ENCODE data around the gene ZNF805.
"Not testable (repeated sequence)": the region's sequence is repeated elsewhere in the genome, so short reads cannot be mapped to it uniquely, and the experiment has no call there.

ZNF805 gene

GRCh38 chr19:57269515-57270250, 29.3 kb downstream of the ZNF805 start:
- Histone ChIP-seq H3K79me1 (ENCODE audit: low read length) (no peaks in the 10 kb centered on the region), H3K9ac (ENCODE audit: low read length) (no peak overlapping the region), H3K27me3 (ENCODE audit: insufficient read depth, low read length, poor library complexity) (no peaks in the 10 kb centered on the region), H2BK5ac (ENCODE audit: low read length) (no peak overlapping the region), H3K27ac (ENCODE audit: low read depth, low read length) (no peak overlapping the region), H2BK120ac (ENCODE audit: low read depth, low read length) (no peak overlapping the region), H3K23ac (ENCODE audit: low read length) (no peak overlapping the region), H3K4me3 (ENCODE audit: low read length) (no peak overlapping the region), H3K79me2 (ENCODE audit: control insufficient read depth, insufficient read depth, low read length) (no peaks in the 10 kb centered on the region), H2BK15ac (replicated peaks; ENCODE audit: low read depth) (no peak overlapping the region), H3K18ac (ENCODE audit: low read length) (no peak overlapping the region), H3K4me2 (ENCODE audit: low read length) (no peak overlapping the region), H3K36me3 (ENCODE audit: control insufficient read depth, insufficient read depth, low read length) (no peaks in the 10 kb centered on the region), H4K8ac (ENCODE audit: low read depth, low read length) (no peak overlapping the region), H3K4ac (ENCODE audit: low read depth, low read length) (no peak overlapping the region), H4K5ac (ENCODE audit: low read length) (no peak overlapping the region), H2AK5ac (ENCODE audit: low read length) (no peak overlapping the region), H3K56ac (ENCODE audit: low read length) (no peak overlapping the region), H3K4me1 (ENCODE audit: control insufficient read depth, low read depth, low read length) (no peaks in the 10 kb centered on the region)
- DNase-seq = no peak
- no CpG with 5 or more reads among the region's 4 CpGs for WGBS (ENCODE audit: extremely low coverage, insufficient coverage, low lambda C conversion rate)

- H2BK15ac ChIP-seq (replicated peaks; ENCODE audit: low read depth) = no peak overlapping the region
- H4K5ac ChIP-seq (ENCODE audit: low read length) = no peak overlapping the region
- H2AK5ac ChIP-seq (ENCODE audit: low read length) = no peak overlapping the region
- H3K56ac ChIP-seq (ENCODE audit: low read length) = no peak overlapping the region
- H4K8ac ChIP-seq (ENCODE audit: low read depth, low read length) = no peak overlapping the region
- H3K27ac ChIP-seq (ENCODE audit: low read depth, low read length) = no peak overlapping the region
- H3K4ac ChIP-seq (ENCODE audit: low read depth, low read length) = no peak overlapping the region
- H3K4me1 ChIP-seq (ENCODE audit: control insufficient read depth, low read depth, low read length) = no peaks in the 10 kb centered on the region
- no peak overlapping the region for H3K4me3 ChIP-seq (ENCODE audit: low read length)
- WGBS (ENCODE audit: extremely low coverage, insufficient coverage, low lambda C conversion rate) = no CpG with 5 or more reads among the region's 8 CpGs
- H3K4me2 ChIP-seq (ENCODE audit: low read length) = no peak overlapping the region
- no peak for DNase-seq
- H3K23ac ChIP-seq (ENCODE audit: low read length) = no peak overlapping the region
- H2BK5ac ChIP-seq (ENCODE audit: low read length) = no peak overlapping the region
- H3K79me2 ChIP-seq (ENCODE audit: control insufficient read depth, insufficient read depth, low read length) = no peaks in the 10 kb centered on the region
- no peaks in the 10 kb centered on the region for H3K27me3 ChIP-seq (ENCODE audit: insufficient read depth, low read length, poor library complexity)
- no peaks in the 10 kb centered on the region for H3K79me1 ChIP-seq (ENCODE audit: low read length)
- no peak overlapping the region for H2BK120ac ChIP-seq (ENCODE audit: low read depth, low read length)
- H3K9ac ChIP-seq (ENCODE audit: low read length) = no peak overlapping the region
- H3K18ac ChIP-seq (ENCODE audit: low read length) = no peak overlapping the region
- no peaks in the 10 kb centered on the region for H3K36me3 ChIP-seq (ENCODE audit: control insufficient read depth, insufficient read depth, low read length)
These were observed 30.8 kb downstream of the ZNF805 start for GRCh38 chr19:57271280-57271679.

- no peak overlapping the region for H3K18ac ChIP-seq (ENCODE audit: low read length)
- no peaks in the 10 kb centered on the region for H3K79me2 ChIP-seq (ENCODE audit: control insufficient read depth, insufficient read depth, low read length)
- no peak overlapping the region for H2BK120ac ChIP-seq (ENCODE audit: low read depth, low read length)
- no peaks in the 10 kb centered on the region for H3K27me3 ChIP-seq (ENCODE audit: insufficient read depth, low read length, poor library complexity)
- H3K23ac ChIP-seq (ENCODE audit: low read length) = no peak overlapping the region
- no peak overlapping the region for H3K4me2 ChIP-seq (ENCODE audit: low read length)
- H4K8ac ChIP-seq (ENCODE audit: low read depth, low read length) = no peak overlapping the region
- H3K27ac ChIP-seq (ENCODE audit: low read depth, low read length) = no peak overlapping the region
- H3K4me3 ChIP-seq (ENCODE audit: low read length) = no peak overlapping the region
- no peak overlapping the region for H3K9ac ChIP-seq (ENCODE audit: low read length)
- no peak for DNase-seq
- H3K36me3 ChIP-seq (ENCODE audit: control insufficient read depth, insufficient read depth, low read length) = no peaks in the 10 kb centered on the region
- no peak overlapping the region for H3K4ac ChIP-seq (ENCODE audit: low read depth, low read length)
- H2BK5ac ChIP-seq (ENCODE audit: low read length) = no peak overlapping the region
- no CpG with 5 or more reads among the region's 1 CpG for WGBS (ENCODE audit: extremely low coverage, insufficient coverage, low lambda C conversion rate)
- H3K79me1 ChIP-seq (ENCODE audit: low read length) = no peaks in the 10 kb centered on the region
- H3K56ac ChIP-seq (ENCODE audit: low read length) = no peak overlapping the region
- no peaks in the 10 kb centered on the region for H3K4me1 ChIP-seq (ENCODE audit: control insufficient read depth, low read depth, low read length)
- H2BK15ac ChIP-seq (replicated peaks; ENCODE audit: low read depth) = no peak overlapping the region
- H4K5ac ChIP-seq (ENCODE audit: low read length) = no peak overlapping the region
- H2AK5ac ChIP-seq (ENCODE audit: low read length) = no peak overlapping the region
These were observed 32.6 kb downstream of the ZNF805 start for GRCh38 chr19:57273014-57273413.

- Histone ChIP-seq H4K8ac (ENCODE audit: low read depth, low read length) (no peak overlapping the region), H3K4me2 (ENCODE audit: low read length) (no peak overlapping the region), H3K79me1 (ENCODE audit: low read length) (no peaks in the 10 kb centered on the region), H3K27ac (ENCODE audit: low read depth, low read length) (no peak overlapping the region), H3K23ac (ENCODE audit: low read length) (no peak overlapping the region), H3K18ac (ENCODE audit: low read length) (no peak overlapping the region), H2BK5ac (ENCODE audit: low read length) (no peak overlapping the region), H3K36me3 (ENCODE audit: control insufficient read depth, insufficient read depth, low read length) (no peaks in the 10 kb centered on the region), H3K79me2 (ENCODE audit: control insufficient read depth, insufficient read depth, low read length) (peaks cover 10% of the 10 kb centered on the region), H4K5ac (ENCODE audit: low read length) (no peak overlapping the region), H2BK120ac (ENCODE audit: low read depth, low read length) (no peak overlapping the region), H3K9ac (ENCODE audit: low read length) (no peak overlapping the region), H3K4me1 (ENCODE audit: control insufficient read depth, low read depth, low read length) (no peaks in the 10 kb centered on the region), H3K27me3 (ENCODE audit: insufficient read depth, low read length, poor library complexity) (no peaks in the 10 kb centered on the region), H2BK15ac (replicated peaks; ENCODE audit: low read depth) (no peak overlapping the region), H3K4ac (ENCODE audit: low read depth, low read length) (no peak overlapping the region), H3K4me3 (ENCODE audit: low read length) (no peak overlapping the region), H2AK5ac (ENCODE audit: low read length) (no peak overlapping the region), H3K56ac (ENCODE audit: low read length) (no peak overlapping the region)
- no CpG with 5 or more reads among the region's 1 CpG for WGBS (ENCODE audit: extremely low coverage, insufficient coverage, low lambda C conversion rate)
- no peak for DNase-seq
These were observed 36.0 kb downstream of the ZNF805 start for GRCh38 chr19:57276430-57276829.

GRCh38 chr19:57278481-57278880, 38.0 kb downstream of the ZNF805 start:
- not testable (repeated sequence) for H2BK15ac ChIP-seq (replicated peaks; ENCODE audit: low read depth); H3K4me3 ChIP-seq (ENCODE audit: low read length); H3K9ac ChIP-seq (ENCODE audit: low read length); H3K27ac ChIP-seq (ENCODE audit: low read depth, low read length); H3K4me2 ChIP-seq (ENCODE audit: low read length); H2AK5ac ChIP-seq (ENCODE audit: low read length); DNase-seq; H2BK5ac ChIP-seq (ENCODE audit: low read length); H4K8ac ChIP-seq (ENCODE audit: low read depth, low read length); H3K79me1 ChIP-seq (ENCODE audit: low read length); H3K4me1 ChIP-seq (ENCODE audit: control insufficient read depth, low read depth, low read length); H3K56ac ChIP-seq (ENCODE audit: low read length); H3K23ac ChIP-seq (ENCODE audit: low read length); H3K4ac ChIP-seq (ENCODE audit: low read depth, low read length); H3K18ac ChIP-seq (ENCODE audit: low read length); H3K27me3 ChIP-seq (ENCODE audit: insufficient read depth, low read length, poor library complexity); H4K5ac ChIP-seq (ENCODE audit: low read length); H3K36me3 ChIP-seq (ENCODE audit: control insufficient read depth, insufficient read depth, low read length); H2BK120ac ChIP-seq (ENCODE audit: low read depth, low read length)
- WGBS (ENCODE audit: extremely low coverage, insufficient coverage, low lambda C conversion rate) = no CpG with 5 or more reads among the region's 2 CpGs
- H3K79me2 ChIP-seq (ENCODE audit: control insufficient read depth, insufficient read depth, low read length) = peaks cover 28% of the 10 kb centered on the region
